H1 (cell line): ENCODE data around the gene BEST1. TPM values are rescaled to one million over a fixed set of nuclear protein-coding genes. Genes with fewer than 3 reads are reported as not detected.

Experiments
- CTCF ChIP-seq, 3 experiments: IDR thresholded peaks; 1 replicate in 2 of 3; 2 replicates in 1 of 3; pipeline versions ENCODE4 v1.5.1 to v1.6.1; 2011; ENCODE audit warnings: low read length in 3 of 3, mild to moderate bottlenecking in 3 of 3, inconsistent platforms in 2 of 3, low read depth in 1 of 3, moderate library complexity in 1 of 3; ENCODE audit not compliant: insufficient read depth in 1 of 3; ENCODE audit errors: control extremely low read depth in 1 of 3
- EP300 ChIP-seq, 2 experiments: IDR thresholded peaks; 1 replicate in 1 of 2; 2 replicates in 1 of 2; pipeline ENCODE4 v1.6.1; 2011 to 2012; ENCODE audit warnings: low read depth in 2 of 2, low read length in 2 of 2, mild to moderate bottlenecking in 2 of 2, borderline replicate concordance in 1 of 2, inconsistent platforms in 1 of 2, moderate library complexity in 1 of 2
- JUND ChIP-seq: IDR thresholded peaks from 2 replicates; pipeline ENCODE4 v1.6.1; 2011; ENCODE audit warnings: mild to moderate bottlenecking, improper control_type of control experiment, low read length
- RBBP5 ChIP-seq: IDR thresholded peaks from 2 replicates; pipeline ENCODE4 v1.7.1; 2012; ENCODE audit warnings: low read depth, mild to moderate bottlenecking, inconsistent platforms, low read length, moderate library complexity, borderline replicate concordance
- SIX5 ChIP-seq: IDR thresholded peaks from 2 replicates; pipeline ENCODE4 v1.6.1; 2011; ENCODE audit warnings: mild to moderate bottlenecking, low read depth, low read length
- SUZ12 ChIP-seq: fragments of 200-600 bp; sonication (generic); IDR thresholded peaks from 2 replicates; pipeline ENCODE4 v1.6.1; 2012; ENCODE audit warnings: mild to moderate bottlenecking, inconsistent platforms, low read length, moderate library complexity, mixed read lengths
- TBP ChIP-seq: IDR thresholded peaks from 2 replicates; pipeline ENCODE4 v1.6.1; 2011; ENCODE audit warnings: low read depth, low read length, improper control_type of control experiment
- TEAD4 ChIP-seq: IDR thresholded peaks from 2 replicates; pipeline ENCODE4 v1.6.1; 2012; ENCODE audit warnings: low read depth, low read length, inconsistent platforms, mixed read lengths
- polyA plus RNA-seq, 7 experiments: library from polyadenylated mRNA; depleted of rRNA in 3 of 7; stranded (reverse) in 5 of 7; unstranded in 2 of 7; fragments of >200 nt in 5 of 7; fragments of 200-250 nt in 2 of 7; gene quantifications; 1 replicate in 5 of 7; 2 replicates in 1 of 7; 4 replicates in 1 of 7; pipeline versions ENCODE4 v1.2.1 to v1.2.3, GENCODE V29; 2011 to 2013; ENCODE audit warnings: missing spikeins in 2 of 7, mixed read lengths in 2 of 7
- total RNA-seq: library from RNA; stranded (reverse); fragmentation: NEBNext Ultra II Directional; extraction: Animal tissue kit (Norgen Biotek cat#: 25700); gene quantifications from 2 replicates; pipeline ENCODE4 v1.2.1, GENCODE V29; 2021

Gene BEST1
- total and polyA plus RNA-seq, 2 of the 8 experiments (the other 6 are each of a cell fraction or from before 2014, with no cell fraction given) = 0.22 to 0.62 TPM

GRCh38 chr11:61947486-61948210 is 2.5 kb upstream of the BEST1 start (continued):
- TF ChIP-seq TBP (0 out of 2 replicates have a peak, but pooled peaks have one; percentile 34), SUZ12 (no peak), TEAD4 (no peak), EP300 (IDR thresholded peaks at IDR 0.05; ENCODE audit: borderline replicate concordance in 1 of 2, low read depth in 2 of 2, low read length in 2 of 2) (no peak), JUND (no peak), CTCF (IDR thresholded peaks at IDR 0.05; ENCODE audit: control extremely low read depth in 1 of 3, insufficient read depth in 1 of 3, low read depth in 1 of 3, low read length in 3 of 3) (peak; percentile 89 to 99 (median 98)), SIX5 (no peak), RBBP5 (no peak)
